Measurements from ENCODE around the gene CD300A.

CD300A gene

DNA sequence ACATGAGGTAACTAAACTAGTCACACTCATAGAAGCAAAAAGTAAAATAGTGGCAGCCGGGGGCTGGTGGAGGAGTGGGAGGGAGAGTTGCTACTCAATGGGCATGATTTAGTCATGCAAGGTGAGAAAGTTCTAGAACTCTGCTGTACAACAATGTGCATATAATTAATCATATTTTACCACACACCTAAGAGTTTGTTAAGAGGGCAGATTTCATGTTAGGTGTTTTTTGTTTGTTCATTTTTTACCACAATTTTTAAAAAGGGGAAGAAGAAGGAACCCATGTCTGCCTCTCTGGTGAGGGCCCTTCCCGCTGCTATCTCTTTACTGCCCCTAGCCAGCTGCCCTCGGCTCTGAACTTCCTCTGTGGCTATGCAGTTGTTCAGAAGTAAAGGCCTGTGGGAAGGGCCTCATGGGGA is 53.6 kb downstream of the CD300A start:
- Histone ChIP-seq H3K9me3 (peaks cover 0 to 15% (median 10%) of the 10 kb centered on the region in 3 donors), H3K4me1 (no peaks in the 10 kb centered on the region), H3K27me3 (peaks cover 0 to 3% of the 10 kb centered on the region in 2 donors), H3K27ac (no peak overlapping the region), H3K4me3 (no peak overlapping the region), H3K36me3 (no peaks in the 10 kb centered on the region)
- TF ChIP-seq, protein P1, sequence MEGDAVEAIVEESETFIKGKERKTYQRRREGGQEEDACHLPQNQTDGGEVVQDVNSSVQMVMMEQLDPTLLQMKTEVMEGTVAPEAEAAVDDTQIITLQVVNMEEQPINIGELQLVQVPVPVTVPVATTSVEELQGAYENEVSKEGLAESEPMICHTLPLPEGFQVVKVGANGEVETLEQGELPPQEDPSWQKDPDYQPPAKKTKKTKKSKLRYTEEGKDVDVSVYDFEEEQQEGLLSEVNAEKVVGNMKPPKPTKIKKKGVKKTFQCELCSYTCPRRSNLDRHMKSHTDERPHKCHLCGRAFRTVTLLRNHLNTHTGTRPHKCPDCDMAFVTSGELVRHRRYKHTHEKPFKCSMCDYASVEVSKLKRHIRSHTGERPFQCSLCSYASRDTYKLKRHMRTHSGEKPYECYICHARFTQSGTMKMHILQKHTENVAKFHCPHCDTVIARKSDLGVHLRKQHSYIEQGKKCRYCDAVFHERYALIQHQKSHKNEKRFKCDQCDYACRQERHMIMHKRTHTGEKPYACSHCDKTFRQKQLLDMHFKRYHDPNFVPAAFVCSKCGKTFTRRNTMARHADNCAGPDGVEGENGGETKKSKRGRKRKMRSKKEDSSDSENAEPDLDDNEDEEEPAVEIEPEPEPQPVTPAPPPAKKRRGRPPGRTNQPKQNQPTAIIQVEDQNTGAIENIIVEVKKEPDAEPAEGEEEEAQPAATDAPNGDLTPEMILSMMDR (IDR thresholded peaks at IDR 0.05), result no peak
- intact Hi-C loops (cut with DNase I; ENCODE audit: low total_unique reads), result no loop called here
- DNase-seq, result peak; percentile 46 to 68

DNA sequence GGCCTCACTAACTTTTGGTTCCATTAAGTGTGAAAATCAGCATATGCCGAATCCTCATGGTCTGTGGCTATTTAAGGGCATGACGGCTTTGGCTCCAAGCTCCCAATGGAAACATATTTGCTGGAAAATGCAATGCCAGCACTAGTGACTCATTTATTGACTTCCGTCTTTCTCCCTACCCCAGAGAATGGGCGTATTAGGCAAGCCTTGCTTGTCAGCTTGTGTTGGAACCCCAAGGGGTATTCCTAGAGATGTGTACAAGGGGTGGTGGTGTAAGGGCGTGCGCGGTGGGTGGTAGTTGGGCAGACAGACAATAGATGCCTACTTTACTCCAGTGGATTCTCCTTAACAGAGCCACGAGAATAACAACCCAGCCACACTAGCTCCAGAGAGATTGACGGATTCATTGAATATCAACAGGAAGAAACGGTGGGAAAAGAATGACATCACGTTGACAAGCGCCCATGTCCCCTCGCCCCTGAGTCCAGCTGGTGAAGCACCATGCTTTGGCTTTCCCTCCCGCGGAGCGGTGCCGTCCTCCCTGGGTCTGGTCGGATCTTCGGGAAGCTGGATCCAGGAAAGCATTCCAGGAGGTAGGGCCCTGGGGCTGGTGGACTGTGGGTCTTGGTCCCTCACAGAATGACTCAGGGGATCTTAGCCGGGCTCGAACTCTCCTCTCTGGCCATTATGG is 54.5 kb downstream of the CD300A start:
- H3K9me3 ChIP-seq, result peaks cover 0 to 15% (median 10%) of the 10 kb centered on the region in 3 donors
- no peaks in the 10 kb centered on the region for H3K36me3 ChIP-seq
- H3K4me1 ChIP-seq, result no peaks in the 10 kb centered on the region
- intact Hi-C loops (cut with DNase I; ENCODE audit: low total_unique reads), result no loop called here
- H3K27ac ChIP-seq, result peak overlapping the region; percentile 28 to 33
- TF ChIP-seq, protein P1 (IDR thresholded peaks at IDR 0.05), result no peak
- H3K4me3 ChIP-seq, result no peak overlapping the region
- peak in 1 of 2 donors; percentile 61 for DNase-seq
- peaks cover 0 to 4% of the 10 kb centered on the region in 2 donors for H3K27me3 ChIP-seq

DNA sequence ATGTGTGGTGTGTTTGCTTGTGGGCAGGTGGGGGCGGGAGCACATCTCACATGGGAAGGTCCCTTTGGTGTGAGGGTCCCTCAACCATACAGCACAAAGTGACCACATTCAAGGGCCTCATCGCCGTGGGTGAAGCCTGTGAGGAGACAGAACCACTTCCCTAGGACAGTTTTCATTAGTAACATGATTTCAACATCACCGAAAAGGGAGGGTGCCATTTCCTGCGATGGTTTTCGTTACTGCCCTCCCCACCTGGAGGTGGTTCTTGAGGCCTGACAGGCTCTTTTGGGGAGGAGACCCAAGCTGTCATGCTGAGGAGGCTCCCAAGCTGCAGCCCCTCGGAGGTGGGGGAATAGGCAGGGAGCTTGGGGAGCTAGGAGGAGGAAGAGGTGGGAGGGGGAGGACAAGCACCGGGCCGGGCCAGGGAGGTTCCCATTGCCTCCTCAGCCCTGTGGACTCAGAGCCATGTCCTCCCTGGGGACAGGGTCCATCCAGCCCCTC is 55.3 kb downstream of the CD300A start:
- H3K36me3 ChIP-seq, result no peaks in the 10 kb centered on the region
- peaks cover 0 to 4% of the 10 kb centered on the region in 2 donors for H3K27me3 ChIP-seq
- peak in 1 of 2 donors; percentile 66 for DNase-seq
- H3K4me3 ChIP-seq, result no peak overlapping the region
- intact Hi-C loops (cut with DNase I; ENCODE audit: low total_unique reads), result no loop called here
- no peaks in the 10 kb centered on the region for H3K4me1 ChIP-seq
- TF ChIP-seq, protein P1 (IDR thresholded peaks at IDR 0.05), result no peak
- H3K9me3 ChIP-seq, result peaks cover 0 to 15% (median 10%) of the 10 kb centered on the region in 3 donors
- H3K27ac ChIP-seq, result peak overlapping the region in 1 of 2 donors; percentile 33

DNA sequence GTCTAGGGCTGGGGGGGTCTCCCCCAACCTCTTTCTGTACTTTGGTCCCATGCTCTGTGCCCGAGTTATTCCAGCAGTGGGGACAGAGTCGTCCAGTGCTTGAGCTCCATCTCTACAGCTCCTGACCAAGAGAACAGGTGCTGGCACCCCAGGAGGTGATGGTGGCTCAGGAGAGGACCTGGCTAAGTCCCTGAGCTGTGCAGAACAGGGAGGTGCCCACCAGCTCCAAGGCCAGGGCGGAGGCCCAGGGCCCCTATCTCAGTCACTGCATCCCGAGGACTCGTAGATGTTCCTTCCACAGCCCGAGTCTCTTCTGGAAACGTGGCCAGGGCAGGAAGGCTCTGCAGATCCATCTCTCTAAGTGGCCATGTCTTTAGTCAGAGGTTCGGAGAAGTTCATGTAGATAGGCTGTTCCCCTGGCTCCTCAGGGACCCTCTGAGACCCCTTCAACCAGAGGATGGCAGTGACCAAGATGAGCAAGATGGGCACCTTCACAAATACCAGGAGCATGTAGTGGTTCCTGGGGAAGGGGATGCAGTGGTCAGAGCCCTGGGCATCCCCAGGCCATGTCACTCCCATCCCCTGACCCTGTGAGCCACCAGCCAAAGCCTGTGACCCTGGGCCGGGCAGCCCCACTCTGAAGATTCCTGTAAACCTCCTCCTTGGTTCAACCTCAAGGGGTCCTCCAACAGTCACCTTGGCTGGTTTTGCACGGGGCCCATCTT is 56.1 kb downstream of the CD300A start:
- Histone ChIP-seq H3K4me3 (no peak overlapping the region), H3K4me1 (no peaks in the 10 kb centered on the region), H3K27ac (no peak overlapping the region), H3K27me3 (peaks cover 0 to 4% of the 10 kb centered on the region in 2 donors), H3K9me3 (peaks cover 0 to 15% (median 10%) of the 10 kb centered on the region in 3 donors), H3K36me3 (no peaks in the 10 kb centered on the region)
- TF ChIP-seq, protein P1 (IDR thresholded peaks at IDR 0.05), result no peak
- intact Hi-C loops (cut with DNase I; ENCODE audit: low total_unique reads), result no loop called here
- peak in 1 of 2 donors; percentile 51 for DNase-seq

DNA sequence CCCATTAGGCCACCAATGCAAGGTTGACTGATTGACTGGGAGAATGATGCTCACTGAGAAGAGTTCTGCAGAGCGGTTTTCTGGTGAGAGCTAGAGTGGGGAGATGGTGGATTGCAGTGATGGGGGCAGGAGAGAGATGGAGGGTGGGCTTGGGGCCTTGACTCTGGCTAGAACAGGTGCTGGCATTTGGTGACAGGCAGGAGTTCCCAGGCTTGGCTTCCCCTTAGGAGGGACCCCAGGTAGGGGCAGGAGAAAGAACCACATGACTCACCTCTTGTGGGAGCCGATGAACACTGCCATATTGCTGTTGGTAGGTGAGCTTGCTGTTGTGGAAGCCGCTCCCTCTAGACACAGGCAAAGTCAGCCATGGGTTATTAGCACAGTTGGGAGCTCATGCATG is 56.9 kb downstream of the CD300A start:
- Histone ChIP-seq H3K27ac (no peak overlapping the region), H3K36me3 (no peaks in the 10 kb centered on the region), H3K27me3 (peaks cover 0 to 4% of the 10 kb centered on the region in 2 donors), H3K4me1 (no peaks in the 10 kb centered on the region), H3K4me3 (no peak overlapping the region), H3K9me3 (peaks cover 0 to 15% (median 10%) of the 10 kb centered on the region in 3 donors)
- DNase-seq, result peak in 1 of 2 donors; percentile 51
- TF ChIP-seq, protein P1 (IDR thresholded peaks at IDR 0.05), result no peak
- intact Hi-C loops (cut with DNase I; ENCODE audit: low total_unique reads), result no loop called here
